ENCODE data around the gene CD68. TPM values are rescaled to one million over a fixed set of nuclear protein-coding genes. Genes with fewer than 3 reads are reported as not detected.
A peak's percentile ranks its signal among the peaks of the same experiment; 100 is the strongest.

CD68 gene
- total RNA-seq, 2 donors from 2014 or later = 4.3 to 14.8 TPM

- H3K36me3 ChIP-seq (replicated peaks in 1 of 2; ENCODE audit: insufficient read depth in 1 of 2, low read depth in 2 of 2) = no peaks in the 10 kb centered on the region
- intact Hi-C loops (cut with DNase I) = no loop called here
- DNase-seq = peak in 2 of 4 donors; percentile 44 to 46
- no peak overlapping the region for H3K4me3 ChIP-seq
- peaks cover 14% of the 10 kb centered on the region for H3K4me1 ChIP-seq
- no peak for ATAC-seq
- H3K9me3 ChIP-seq = no peaks in the 10 kb centered on the region
- 38 to 39% methylated on average over 7 of the region's 7 CpGs for WGBS, 2 donors
- peak overlapping the region; percentile 94 to 97 (median 96) for H3K27ac ChIP-seq
- H3K27me3 ChIP-seq = no peaks in the 10 kb centered on the region
- TF ChIP-seq POLR2A (IDR thresholded peaks at IDR 0.05) = no peak
- TF ChIP-seq, protein P1, sequence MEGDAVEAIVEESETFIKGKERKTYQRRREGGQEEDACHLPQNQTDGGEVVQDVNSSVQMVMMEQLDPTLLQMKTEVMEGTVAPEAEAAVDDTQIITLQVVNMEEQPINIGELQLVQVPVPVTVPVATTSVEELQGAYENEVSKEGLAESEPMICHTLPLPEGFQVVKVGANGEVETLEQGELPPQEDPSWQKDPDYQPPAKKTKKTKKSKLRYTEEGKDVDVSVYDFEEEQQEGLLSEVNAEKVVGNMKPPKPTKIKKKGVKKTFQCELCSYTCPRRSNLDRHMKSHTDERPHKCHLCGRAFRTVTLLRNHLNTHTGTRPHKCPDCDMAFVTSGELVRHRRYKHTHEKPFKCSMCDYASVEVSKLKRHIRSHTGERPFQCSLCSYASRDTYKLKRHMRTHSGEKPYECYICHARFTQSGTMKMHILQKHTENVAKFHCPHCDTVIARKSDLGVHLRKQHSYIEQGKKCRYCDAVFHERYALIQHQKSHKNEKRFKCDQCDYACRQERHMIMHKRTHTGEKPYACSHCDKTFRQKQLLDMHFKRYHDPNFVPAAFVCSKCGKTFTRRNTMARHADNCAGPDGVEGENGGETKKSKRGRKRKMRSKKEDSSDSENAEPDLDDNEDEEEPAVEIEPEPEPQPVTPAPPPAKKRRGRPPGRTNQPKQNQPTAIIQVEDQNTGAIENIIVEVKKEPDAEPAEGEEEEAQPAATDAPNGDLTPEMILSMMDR (IDR thresholded peaks at IDR 0.05) = no peak
These were observed 46.9 kb downstream of the CD68 start for GRCh38 chr17:7626307-7626706.

GRCh38 chr17:7626956-7627249 lies 47.5 kb downstream of the CD68 start:
- TF ChIP-seq, protein P1 (IDR thresholded peaks at IDR 0.05) = no peak
- TF ChIP-seq POLR2A (IDR thresholded peaks at IDR 0.05) = no peak
- DNase-seq (no peak), ATAC-seq (no peak)
- Histone ChIP-seq H3K27ac (peak overlapping the region; percentile 94 to 97 (median 96)), H3K27me3 (no peaks in the 10 kb centered on the region), H3K4me1 (peaks cover 20% of the 10 kb centered on the region), H3K4me3 (peak overlapping the region; percentile 57 to 65), H3K9me3 (no peaks in the 10 kb centered on the region), H3K36me3 (replicated peaks in 1 of 2; ENCODE audit: insufficient read depth in 1 of 2, low read depth in 2 of 2) (no peaks in the 10 kb centered on the region)
- intact Hi-C loops (cut with DNase I) = no loop called here
- 4% methylated on average over 5 to 6 of the region's 6 CpGs for WGBS, 2 donors

GRCh38 chr17:7627250-7628121 lies 48.0 kb downstream of the CD68 start, which contains the start of gene SAT2:
TSS of gene SAT2 (minus strand) at chr17:7627821. CDS start at chr17:7627635, 186 bp downstream.
- intact Hi-C loops (cut with DNase I) = no loop called here

DNA sequence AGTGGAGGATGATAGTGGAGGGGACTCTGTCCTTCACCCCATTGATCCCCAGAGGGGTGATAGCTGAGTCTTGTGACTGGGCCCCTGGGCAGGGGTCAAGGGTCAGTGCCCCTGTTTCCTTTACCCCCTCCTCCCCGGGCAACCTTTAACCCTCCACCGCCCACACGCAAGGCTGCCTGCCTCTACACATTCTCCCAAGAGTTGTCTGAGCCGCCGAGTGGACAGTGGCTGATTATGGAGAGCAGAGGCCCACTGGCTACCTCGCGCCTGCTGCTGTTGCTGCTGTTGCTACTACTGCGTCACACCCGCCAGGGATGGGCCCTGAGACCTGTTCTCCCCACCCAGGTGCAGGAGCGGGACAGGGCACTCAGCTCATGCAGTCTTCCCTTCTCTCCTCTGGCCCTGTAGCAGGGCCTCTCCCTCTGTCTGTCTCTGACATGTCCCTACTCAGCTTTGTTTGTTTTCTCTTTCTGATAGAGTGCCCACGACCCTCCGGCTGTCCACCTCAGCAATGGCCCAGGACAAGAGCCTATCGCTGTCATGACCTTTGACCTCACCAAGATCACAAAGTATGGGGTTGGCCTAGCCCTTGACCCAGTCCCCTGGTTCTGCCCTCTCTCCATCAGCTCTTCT lies 50.6 kb downstream of the CD68 start, which contains the start of gene SHBG:
TSS of gene SHBG (plus strand) at position 197 of the 633 bp plus-strand sequence. CDS start at position 235, 38 bp downstream.
- ATAC-seq (no peak), DNase-seq (no peak)
- TF ChIP-seq, protein P1 (IDR thresholded peaks at IDR 0.05) = no peak
- no peak for TF ChIP-seq POLR2A (IDR thresholded peaks at IDR 0.05)
- no peaks in the 10 kb centered on the region for H3K36me3 ChIP-seq (replicated peaks in 1 of 2; ENCODE audit: insufficient read depth in 1 of 2, low read depth in 2 of 2)
- H3K9me3 ChIP-seq = no peaks in the 10 kb centered on the region
- intact Hi-C loops (cut with DNase I) = no loop called here
- H3K4me3 ChIP-seq = no peak within 1 kb of the TSS
- peaks cover 35% of the 10 kb centered on the region for H3K4me1 ChIP-seq
- no peak within 1 kb of the TSS for H3K27ac ChIP-seq
- 73 to 79% methylated on average over 13 of the region's 13 CpGs for WGBS, 2 donors
- H3K27me3 ChIP-seq = no peaks in the 10 kb centered on the region

More at GRCh38 chr17:7627250-7628121, 48.0 kb downstream of the CD68 start, which contains the start of gene SAT2:
- 0 to 1% methylated on average over 14 to 54 of the region's 54 CpGs for WGBS, 2 donors
- peak within 1 kb of the TSS; percentile 94 to 97 (median 96) for H3K27ac ChIP-seq
- H3K4me1 ChIP-seq = peaks cover 26% of the 10 kb centered on the region
- no peaks in the 10 kb centered on the region for H3K9me3 ChIP-seq
- peak; percentile 73 to 93 (median 91) for TF ChIP-seq POLR2A (IDR thresholded peaks at IDR 0.05)
- TF ChIP-seq, protein P1 (IDR thresholded peaks at IDR 0.05) = no peak
- no peaks in the 10 kb centered on the region for H3K27me3 ChIP-seq
- no peaks in the 10 kb centered on the region for H3K36me3 ChIP-seq (replicated peaks in 1 of 2; ENCODE audit: insufficient read depth in 1 of 2, low read depth in 2 of 2)
- peak within 1 kb of the TSS; percentile 57 to 65 for H3K4me3 ChIP-seq
- peak; percentile 98 for ATAC-seq
- DNase-seq = peak; percentile 92 to 97 (median 95)

Small RNA genes lying within 50 kb of the gene (small RNA-seq; reads per million reads assigned to genes)
- gene CD68 (not detected), gene RF00019 (not detected), gene SNORA48 (not detected), gene SNORD10 (not detected)

Other genes starting within 250 kb of the CD68 start
- 1 to 10 TPM in 1 of 2 donors, under 1 TPM in 1; 0.99 to 2.1 TPM for gene ACAP1, start 243.1 kb upstream of the CD68 start, total RNA-seq
- 1 to 10 TPM; 2.6 to 5.6 TPM for gene KCTD11, start 227.5 kb upstream of the CD68 start, total RNA-seq
- not detected for gene TMEM95, start 224.5 kb upstream of the CD68 start, total RNA-seq
- gene TNK1, start 198.5 kb upstream of the CD68 start, total RNA-seq = 10 to 100 TPM; 12.7 to 15.8 TPM
- gene PLSCR3, start 185.1 kb upstream of the CD68 start, total RNA-seq = 10 to 100 TPM; 13.2 to 15.8 TPM
- gene TMEM256, start 175.5 kb upstream of the CD68 start, total RNA-seq = 10 to 100 TPM; 14.5 to 21.8 TPM
- gene NLGN2, start 171.8 kb upstream of the CD68 start, total RNA-seq = 1 to 10 TPM; 5.2 to 6.3 TPM
- gene SPEM1, start 159.3 kb upstream of the CD68 start, total RNA-seq = not detected
- gene SPEM2, start 154.0 kb upstream of the CD68 start, total RNA-seq = not detected
- gene SPEM3, start 150.8 kb upstream of the CD68 start, total RNA-seq = not detected
- 1 to 10 TPM; 3.6 to 9.6 TPM for gene TMEM102, start 144.2 kb upstream of the CD68 start, total RNA-seq
- gene FGF11, start 140.1 kb upstream of the CD68 start, total RNA-seq = 1 to 10 TPM in 1 of 2 donors, not detected in 1; 2.1 TPM
- 1 to 10 TPM; 2.6 to 8.8 TPM for gene CHRNB1, start 134.6 kb upstream of the CD68 start, total RNA-seq
- gene ZBTB4, start 100.0 kb upstream of the CD68 start, total RNA-seq = 10 to 100 TPM; 30.9 to 38.2 TPM
- gene SLC35G6, start 98.2 kb upstream of the CD68 start, total RNA-seq = not detected
- 100 to 1,000 TPM in 1 of 2 donors, 10 to 100 TPM in 1; 36.3 to 124 TPM for gene POLR2A, start 95.3 kb upstream of the CD68 start, total RNA-seq
- gene TNFSF12, start 30.6 kb upstream of the CD68 start, total RNA-seq = 10 to 100 TPM; 32.2 to 48.8 TPM
- gene TNFSF13, start 20.9 kb upstream of the CD68 start, total RNA-seq = 10 to 100 TPM; 11.9 to 18.8 TPM
- 10 to 100 TPM; 25.7 to 28.0 TPM for gene SENP3, start 17.7 kb upstream of the CD68 start, total RNA-seq
- gene MPDU1, start 4.2 kb downstream of the CD68 start, total RNA-seq = 10 to 100 TPM; 27.0 to 37.6 TPM
- not detected for gene SOX15, start 10.5 kb downstream of the CD68 start, total RNA-seq
- 10 to 100 TPM; 10.2 to 10.9 TPM for gene FXR2, start 35.3 kb downstream of the CD68 start, total RNA-seq
- gene SAT2, start 48.2 kb downstream of the CD68 start, total RNA-seq = 100 to 1,000 TPM in 1 of 2 donors, 10 to 100 TPM in 1; 59.9 to 148 TPM
- gene SHBG, start 50.5 kb downstream of the CD68 start, total RNA-seq = not detected
- 1 to 10 TPM in 1 of 2 donors, under 1 TPM in 1; 0.78 to 1.3 TPM for gene ATP1B2, start 71.3 kb downstream of the CD68 start, total RNA-seq
- 10 to 100 TPM; 12.2 TPM for gene TP53, start 107.9 kb downstream of the CD68 start, total RNA-seq
- gene WRAP53, start 108.8 kb downstream of the CD68 start, total RNA-seq = 1 to 10 TPM; 3.4 to 5.6 TPM
- under 1 TPM; 0.33 to 0.78 TPM for gene EFNB3, start 125.6 kb downstream of the CD68 start, total RNA-seq
- gene DNAH2, start 138.1 kb downstream of the CD68 start, total RNA-seq = under 1 TPM; 0.26 to 0.66 TPM